ENCODE data around the gene SLITRK1.

Gene SLITRK1, protein sequence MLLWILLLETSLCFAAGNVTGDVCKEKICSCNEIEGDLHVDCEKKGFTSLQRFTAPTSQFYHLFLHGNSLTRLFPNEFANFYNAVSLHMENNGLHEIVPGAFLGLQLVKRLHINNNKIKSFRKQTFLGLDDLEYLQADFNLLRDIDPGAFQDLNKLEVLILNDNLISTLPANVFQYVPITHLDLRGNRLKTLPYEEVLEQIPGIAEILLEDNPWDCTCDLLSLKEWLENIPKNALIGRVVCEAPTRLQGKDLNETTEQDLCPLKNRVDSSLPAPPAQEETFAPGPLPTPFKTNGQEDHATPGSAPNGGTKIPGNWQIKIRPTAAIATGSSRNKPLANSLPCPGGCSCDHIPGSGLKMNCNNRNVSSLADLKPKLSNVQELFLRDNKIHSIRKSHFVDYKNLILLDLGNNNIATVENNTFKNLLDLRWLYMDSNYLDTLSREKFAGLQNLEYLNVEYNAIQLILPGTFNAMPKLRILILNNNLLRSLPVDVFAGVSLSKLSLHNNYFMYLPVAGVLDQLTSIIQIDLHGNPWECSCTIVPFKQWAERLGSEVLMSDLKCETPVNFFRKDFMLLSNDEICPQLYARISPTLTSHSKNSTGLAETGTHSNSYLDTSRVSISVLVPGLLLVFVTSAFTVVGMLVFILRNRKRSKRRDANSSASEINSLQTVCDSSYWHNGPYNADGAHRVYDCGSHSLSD

DNA sequence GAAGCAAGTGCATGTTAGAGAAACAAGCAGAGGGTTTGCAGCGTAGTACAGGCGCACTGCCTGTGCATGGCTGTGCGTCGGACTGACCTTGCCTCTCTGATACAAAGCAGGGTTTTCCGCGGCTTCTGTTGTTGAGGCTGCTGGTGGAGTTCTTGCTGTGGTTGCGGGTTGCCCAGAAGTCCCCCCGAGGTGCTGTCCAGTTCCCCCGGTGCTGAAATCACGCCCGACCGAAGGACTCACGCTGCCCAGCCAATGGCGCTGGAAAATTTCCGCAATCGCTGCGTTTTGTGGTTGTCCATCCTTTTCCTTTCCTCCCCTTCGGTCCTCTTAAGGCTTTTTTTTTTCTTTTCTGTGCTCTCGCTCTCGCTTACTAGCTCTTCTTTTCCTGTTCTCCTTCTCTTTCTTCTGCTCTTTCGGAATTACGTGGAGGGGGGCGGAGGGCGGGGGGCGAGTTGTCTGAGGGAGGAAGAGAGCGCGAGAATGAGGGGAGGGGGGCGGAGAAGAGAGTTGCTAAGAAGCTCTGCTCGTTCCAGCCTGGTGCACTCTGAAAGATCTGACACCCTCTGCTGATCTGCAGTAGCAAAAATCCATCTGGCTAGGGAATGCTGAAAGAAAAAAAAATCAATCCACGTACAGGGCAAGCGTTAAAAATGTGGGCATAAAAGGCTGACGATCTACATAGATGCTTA lies at the start of gene SLITRK1:
SLITRK1 (minus strand) TSS at position 558 of the 689 bp plus-strand sequence. CDS start 967 bp downstream, outside the sequence.
- no peak for DNase-seq

DNA sequence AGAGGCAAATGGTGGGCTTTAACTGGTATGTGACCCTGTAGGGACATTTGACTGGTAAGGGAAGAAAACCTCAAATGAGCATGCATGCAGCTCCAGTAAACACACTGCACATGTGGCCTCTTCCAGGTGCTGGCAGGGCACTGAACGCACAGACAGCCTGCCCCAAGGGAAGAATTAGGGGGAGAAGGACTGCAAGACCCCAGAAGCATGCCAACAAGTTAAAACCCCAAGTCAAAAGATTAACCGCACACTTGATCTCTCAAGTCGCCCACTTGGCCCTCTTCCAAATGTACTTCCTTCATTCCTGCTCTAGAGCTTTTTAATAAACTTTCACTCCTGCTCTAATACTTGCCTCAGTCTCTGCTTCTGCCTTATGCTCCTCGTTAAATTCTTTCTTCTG lies 46.9 kb upstream of the SLITRK1 start:
- no peak for DNase-seq

DNA sequence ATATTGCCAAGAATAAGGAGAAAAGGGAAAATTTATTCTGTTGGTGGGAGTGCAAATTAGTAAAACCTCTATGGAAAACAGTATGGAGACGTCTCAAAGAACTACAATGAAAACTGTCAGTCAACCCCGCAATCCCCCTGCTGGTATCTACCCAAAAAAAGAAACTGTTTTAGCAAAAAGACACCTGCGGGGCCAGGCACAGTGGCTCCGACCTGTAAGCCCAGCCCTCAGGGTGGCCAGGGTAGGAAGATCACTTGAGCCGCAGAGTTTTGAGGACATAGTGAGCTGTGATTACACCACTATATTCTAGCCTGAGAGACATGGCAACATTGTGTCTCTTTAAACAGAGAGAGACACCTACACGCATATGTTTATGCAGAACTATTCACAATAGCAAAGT lies 37.5 kb upstream of the SLITRK1 start:
- no peak for DNase-seq

DNA sequence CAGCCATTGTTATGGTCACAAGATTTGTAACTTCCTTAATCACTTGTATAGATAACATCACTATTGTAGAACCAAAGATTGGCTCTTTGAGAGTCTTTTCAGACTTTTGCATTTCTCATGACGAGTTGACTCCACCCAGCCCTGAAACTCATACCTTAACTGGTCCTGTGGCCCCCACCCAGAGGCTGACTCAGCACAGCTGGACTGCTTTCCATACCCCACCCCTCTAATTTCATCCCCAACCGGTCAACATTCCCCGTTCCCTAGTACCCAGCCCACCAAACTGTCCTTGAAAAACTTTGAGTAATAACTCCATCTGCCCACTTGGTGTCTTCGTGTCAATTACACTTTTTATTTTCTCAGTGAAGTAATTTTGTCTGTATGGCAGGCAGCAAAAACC lies 32.1 kb upstream of the SLITRK1 start:
- no peak for DNase-seq

DNA sequence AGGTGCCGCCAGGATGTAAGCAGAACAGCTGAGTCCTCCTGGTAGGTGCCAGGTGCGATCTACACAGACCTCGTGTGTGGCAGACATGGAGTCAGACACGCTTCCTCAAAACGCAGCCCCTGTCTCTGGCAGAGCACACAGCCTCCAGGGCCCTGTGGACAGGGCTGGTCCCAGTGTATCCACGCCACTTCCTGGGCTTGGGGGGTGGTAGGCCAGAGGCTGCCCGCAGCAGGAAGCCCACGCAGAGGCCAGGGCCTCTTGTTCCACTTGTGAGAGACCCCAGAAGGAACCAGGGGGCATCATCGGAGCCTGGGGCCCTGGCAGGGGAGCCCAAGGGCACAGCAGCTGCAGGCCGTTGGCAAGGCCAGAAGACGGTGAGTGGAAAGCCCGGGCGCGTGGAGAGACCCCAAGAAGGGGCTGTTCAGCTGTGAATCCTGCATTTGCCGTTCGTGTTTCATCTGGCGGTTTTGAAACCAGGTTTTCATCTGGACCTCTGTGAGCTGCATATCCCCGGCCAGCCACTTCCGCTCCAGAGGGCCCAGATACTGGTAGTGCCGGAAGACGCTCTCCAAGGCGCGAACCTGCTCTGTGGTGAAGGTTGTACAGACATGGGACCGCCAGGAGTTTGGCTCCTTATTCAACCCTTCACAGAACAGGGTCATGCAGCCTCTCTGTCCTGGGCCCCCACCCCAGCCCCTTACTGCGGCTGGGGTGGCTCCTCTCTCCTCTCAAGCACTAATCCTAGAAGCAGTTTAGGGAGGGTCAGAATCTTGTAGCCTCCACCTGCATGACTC lies 25.1 kb upstream of the SLITRK1 start:
- DNase-seq, result no peak

DNA sequence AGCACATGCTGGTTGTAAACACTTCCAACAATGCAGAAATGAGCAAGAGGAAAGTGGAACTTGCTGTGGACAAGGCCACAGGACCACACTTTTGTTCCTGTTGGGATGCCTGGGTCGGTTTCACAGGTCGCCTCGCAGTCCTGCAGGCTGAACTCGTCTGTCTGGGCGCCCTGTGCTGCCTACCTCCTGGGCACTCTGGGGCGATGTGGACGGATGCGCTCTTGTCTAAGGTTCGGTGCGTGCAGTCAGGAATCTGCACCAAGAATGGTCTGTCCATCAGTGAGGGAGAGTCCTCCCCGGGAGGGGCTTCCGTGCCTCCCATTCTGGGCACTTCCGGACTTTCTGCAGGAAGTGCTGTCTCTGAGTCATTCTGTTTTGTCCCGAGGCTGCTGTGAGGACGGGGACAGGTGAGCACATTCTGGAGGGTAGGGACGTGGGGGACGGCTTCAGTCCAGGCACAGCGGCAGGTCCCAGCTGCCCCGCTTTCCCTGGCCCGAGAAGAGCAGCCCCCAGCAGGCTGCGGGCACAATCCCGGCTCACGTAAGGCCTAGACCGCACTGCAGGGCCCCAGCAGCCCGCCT lies 24.1 kb upstream of the SLITRK1 start:
- no peak for DNase-seq

DNA sequence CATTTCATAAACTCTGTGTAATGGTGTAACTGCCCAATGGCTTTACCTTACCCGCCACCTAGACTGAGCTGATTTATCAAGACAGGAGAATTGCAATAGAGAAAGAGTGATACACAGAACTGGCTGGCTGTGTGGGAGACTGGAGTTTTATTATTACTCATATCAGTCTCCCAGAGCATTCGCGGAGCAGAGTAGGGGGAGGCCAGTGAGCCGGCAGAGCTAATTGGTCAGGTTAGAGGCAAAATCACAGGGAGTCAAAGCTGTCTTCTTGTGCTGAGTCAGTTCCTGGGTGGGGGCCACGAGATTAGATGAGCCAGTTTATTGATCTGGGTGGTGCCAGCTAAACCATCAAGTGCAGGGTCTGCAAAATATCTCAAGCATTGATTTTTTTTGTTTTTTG lies 23.4 kb upstream of the SLITRK1 start:
- DNase-seq, result no peak

DNA sequence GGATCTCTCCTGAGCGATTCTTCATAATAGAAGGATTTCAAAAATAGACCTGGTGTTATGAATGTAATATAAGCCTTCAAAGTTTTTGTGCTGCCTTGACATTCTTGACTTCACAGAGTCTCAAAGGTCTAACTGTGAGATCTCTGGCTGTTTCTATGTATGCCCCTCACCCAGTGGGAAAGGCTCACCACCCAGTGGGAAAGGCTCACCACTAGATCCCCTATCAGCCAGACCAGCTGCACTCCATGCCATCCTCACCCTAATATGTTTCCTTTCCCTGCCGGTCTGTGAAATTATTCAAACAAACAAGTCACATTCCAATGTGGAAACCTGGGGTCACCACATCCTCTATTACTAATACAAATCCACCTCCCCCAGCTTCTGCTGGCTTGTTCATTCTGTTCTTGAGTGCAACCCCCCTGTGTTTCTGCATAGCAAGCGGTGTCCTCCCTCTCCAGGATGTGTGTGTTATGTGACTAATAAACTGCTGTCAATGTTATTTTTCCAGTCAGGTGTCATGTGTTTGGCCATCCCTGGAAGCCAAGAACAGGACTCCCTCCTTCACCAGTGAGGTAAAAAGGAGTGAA lies 13.8 kb upstream of the SLITRK1 start:
- DNase-seq, result no peak

DNA sequence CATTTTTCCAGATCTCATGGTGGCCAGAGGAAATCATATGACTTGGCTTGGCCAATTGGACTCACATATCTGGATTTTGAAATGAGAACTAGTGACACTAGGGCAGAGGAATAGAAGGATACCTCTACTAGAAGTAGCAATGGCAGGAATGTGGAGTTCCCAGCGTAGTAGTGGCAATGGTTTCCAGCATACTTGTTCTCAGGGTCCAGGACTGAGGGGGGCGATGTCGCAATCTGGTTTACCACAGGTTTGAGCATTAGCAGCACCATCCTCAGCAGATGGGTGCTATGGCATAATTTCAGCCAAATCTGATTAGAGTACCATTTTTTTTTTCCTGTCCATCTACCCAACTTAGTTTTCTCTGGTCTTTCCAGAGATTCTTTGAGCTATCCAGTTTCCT lies 8.1 kb upstream of the SLITRK1 start:
- no peak for DNase-seq

DNA sequence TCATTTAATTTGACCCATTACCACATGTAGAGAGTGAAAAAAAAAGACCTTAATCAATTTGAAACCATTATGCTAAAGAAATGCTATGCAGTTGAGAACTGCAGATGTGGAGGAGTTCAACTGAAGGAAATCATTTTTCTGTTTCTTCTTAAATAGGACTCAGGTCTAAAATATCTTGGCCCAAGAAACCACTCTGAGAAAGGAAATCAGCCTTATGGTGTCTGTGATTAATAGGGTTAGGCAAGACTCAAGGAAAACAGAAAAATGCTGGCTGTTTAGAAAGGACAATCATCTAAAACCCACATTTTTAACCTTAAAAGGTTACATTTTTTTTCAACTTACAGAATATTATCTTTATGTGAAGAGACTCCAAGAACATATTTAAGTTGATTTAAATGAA lies 1.9 kb upstream of the SLITRK1 start:
- DNase-seq, result no peak

DNA sequence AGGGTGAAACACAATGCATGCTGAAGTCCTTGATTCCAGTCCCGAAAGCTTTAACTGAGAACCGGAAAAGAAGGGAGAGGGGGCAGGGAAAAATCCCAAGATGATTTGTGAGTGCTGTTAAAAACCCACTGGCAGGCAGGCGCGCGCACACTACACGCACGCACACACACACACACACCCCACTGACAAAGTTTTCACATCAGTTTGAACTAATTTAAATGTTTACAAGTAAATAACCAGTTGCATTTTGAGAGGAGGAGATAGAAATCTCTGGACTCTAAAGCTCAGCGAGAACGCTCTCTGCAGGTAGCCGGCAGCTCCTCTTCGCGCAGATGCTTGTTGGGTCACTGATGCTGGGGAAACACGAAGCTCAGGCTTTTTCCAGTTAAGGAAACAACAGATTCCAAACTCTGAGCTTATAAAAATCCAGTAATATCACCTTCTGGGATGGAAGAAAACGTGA lies 818 bp upstream of the SLITRK1 start:
- DNase-seq, result no peak

DNA sequence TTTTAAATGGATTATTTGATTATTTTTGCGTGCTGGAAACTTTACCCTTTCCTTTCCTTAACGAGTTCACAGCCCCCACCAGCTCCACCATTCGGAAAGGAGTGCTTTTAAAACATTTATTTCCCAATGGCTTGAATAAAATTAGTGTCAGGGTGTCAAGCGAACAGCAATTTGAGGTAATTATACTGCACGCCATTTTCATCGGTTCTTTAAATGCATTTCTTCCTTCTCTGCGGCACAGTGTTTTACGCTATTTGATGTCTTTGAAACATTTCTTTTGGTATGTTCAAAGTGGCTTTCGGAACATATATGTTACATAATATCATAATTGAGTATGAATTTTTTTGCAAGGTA lies 309 bp upstream of the SLITRK1 start:
- DNase-seq, result no peak

DNA sequence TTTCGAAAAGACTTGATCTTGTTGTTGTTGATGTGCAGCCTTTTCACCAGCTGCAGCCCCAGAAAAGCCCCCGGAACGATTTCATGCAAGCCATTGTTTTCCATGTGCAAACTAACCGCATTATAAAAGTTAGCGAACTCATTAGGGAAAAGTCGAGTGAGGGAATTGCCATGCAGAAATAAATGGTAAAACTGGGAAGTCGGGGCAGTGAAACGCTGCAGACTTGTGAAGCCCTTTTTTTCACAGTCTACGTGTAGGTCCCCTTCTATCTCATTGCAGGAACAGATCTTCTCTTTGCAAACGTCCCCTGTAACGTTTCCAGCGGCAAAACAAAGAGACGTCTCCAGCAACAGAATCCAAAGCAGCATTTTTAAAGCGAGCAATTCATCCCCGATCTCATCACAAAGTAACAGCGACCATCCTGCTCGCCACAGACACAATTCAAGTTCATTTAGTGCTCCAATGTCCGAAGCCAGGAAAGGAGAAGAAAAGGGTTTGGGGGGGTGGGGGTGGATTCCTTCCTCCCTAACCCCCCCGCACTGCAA lies 1.1 kb downstream of the SLITRK1 start:
- no peak for DNase-seq

DNA sequence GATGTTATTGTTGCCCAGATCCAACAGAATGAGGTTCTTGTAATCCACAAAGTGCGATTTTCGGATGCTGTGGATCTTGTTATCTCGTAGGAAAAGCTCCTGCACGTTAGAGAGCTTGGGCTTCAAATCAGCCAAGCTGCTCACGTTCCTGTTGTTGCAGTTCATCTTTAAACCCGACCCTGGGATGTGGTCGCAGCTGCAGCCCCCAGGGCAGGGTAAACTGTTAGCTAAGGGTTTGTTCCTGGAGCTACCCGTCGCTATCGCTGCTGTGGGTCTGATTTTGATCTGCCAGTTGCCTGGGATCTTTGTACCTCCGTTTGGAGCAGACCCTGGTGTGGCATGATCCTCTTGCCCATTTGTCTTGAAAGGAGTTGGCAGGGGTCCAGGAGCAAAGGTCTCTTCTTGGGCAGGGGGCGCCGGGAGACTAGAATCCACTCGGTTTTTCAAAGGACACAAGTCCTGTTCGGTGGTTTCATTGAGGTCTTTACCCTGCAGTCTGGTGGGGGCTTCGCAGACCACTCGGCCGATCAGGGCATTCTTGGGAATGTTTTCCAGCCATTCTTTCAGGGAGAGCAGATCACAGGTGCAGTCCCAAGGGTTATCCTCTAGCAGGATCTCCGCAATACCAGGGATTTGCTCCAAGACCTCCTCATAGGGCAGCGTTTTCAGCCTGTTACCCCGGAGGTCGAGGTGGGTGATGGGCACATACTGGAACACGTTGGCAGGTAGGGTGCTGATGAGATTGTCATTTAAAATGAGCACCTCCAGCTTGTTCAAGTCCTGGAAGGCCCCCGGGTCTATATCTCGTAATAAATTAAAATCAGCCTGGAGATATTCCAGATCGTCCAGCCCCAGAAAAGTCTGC lies 1.8 kb downstream of the SLITRK1 start:
- DNase-seq, result no peak

DNA sequence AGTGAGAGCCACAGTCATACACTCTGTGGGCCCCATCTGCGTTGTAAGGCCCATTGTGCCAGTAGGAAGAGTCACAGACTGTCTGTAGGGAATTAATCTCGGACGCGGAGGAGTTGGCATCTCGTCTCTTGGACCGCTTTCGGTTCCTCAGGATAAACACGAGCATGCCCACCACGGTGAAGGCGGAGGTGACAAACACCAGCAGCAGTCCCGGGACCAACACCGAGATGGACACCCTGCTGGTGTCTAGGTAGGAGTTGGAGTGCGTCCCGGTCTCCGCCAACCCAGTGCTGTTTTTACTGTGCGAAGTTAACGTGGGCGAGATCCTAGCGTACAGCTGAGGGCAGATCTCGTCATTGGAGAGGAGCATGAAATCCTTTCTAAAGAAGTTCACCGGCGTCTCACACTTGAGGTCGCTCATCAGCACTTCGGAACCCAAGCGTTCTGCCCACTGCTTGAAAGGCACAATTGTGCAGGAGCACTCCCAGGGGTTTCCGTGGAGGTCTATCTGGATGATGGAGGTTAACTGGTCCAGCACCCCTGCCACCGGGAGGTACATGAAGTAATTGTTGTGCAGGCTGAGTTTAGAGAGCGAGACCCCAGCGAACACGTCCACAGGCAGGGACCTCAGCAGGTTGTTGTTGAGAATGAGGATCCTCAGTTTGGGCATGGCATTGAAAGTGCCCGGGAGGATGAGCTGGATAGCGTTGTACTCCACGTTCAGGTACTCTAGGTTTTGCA lies 2.7 kb downstream of the SLITRK1 start:
- no peak for DNase-seq

DNA sequence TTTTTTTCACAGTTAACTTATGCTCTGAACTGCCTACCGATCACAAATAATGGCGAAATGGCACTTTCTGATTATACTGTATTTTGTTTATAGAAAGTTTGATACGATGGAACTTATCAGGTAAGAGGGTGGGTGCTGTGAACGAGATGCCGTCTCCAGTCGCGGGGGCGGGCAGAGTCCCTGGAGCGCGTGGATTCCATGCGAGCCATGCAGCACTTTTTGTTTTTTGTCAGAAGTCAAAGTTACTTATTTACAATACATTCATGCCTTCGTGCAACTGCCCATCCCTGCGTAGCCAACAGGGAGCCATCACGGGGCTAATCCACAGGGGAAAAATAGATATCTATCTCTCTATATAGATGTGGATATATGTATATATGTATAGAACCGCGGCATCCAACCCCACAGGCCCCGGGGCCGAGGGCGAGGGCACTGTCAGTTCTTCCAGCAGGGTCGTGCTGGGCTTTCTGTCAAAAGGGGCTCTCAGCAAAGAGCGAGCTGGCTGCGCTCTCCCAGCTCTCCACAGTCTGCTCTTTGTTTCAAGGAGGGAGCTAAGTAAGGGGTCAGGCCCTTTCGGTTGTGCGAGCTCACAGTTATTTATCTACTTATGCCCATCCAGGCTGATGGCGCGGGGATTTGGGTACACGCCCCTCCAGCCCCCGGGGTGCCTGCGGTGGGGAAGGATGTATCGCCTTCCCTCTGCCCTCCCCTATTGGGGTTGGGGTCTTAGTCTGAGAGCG lies 3.4 kb downstream of the SLITRK1 start:
- DNase-seq, result no peak

DNA sequence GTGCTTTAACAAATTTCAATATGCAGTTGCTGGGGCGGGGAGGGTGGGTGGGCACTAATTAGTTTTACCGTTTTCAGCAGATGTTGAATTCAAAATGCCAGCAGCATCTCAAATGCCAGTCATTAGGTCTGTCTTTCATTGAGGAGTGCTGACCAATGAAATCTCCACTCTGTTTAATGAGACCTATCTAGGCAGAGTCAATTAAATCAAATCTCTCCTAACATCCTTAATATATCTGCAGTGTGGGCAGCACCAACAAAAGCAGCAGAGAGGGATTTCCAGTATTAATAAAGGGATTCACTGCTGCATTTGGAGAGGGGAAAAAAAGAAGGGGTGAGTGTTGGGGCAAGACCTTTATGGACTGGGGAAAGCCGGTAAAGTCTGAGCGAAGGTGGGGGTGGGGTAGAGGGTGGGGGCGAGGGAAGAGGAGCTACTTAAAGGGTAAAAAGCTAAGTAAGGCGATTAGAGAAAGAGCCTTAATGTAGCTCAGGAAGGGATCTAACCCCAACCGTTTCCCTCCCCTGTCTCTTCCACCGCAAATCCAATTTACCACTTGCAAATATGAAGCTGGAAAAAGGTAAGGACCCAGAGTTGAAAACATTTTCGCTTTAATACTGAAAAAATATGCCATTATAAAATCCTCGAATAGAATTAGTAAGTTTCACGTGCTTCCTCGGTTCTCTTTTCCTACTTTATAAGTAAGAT lies 4.5 kb downstream of the SLITRK1 start:
- no peak for DNase-seq

DNA sequence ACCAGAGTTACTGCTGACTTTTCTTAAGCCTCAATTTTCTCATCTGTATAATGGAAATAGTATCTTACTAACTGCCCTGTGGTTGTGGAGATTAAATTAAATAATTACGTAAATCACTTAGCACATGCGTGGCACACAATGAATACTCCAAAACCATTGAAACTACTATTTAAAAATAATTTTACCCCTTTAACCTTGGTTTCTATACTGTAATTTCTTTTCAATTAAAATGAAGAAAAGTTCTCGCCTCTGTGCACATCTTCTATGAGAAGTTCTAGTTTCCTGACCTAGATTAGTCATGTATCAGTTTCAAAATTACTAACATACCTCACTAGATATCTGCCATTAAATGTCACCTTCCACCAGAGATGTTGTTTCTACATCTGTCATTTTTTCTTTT lies 5.7 kb downstream of the SLITRK1 start:
- no peak for DNase-seq

DNA sequence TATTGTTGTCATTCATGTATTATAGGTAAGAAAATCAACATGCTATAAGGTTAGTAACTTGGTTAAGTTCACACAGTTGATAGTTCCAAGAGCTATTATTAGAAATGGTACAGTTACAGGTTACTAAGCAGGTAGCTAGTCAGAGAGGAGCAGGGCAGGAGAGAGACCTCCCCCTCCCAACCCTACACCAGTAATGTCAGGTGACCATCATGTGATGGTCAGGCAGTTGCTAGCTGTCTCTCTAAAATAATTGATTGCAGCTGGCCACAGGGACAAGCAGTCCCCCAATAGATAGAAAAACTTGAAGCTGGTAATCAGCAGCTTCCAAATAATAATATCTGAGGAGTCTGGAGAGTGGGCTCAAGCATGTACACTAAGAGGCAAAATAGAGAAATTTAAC lies 14.6 kb downstream of the SLITRK1 start:
- no peak for DNase-seq
